ENCODE data around the gene CALM3. TPM values are rescaled to one million over a fixed set of nuclear protein-coding genes. Genes with fewer than 3 reads are reported as not detected.

The CALM3 gene
- total and polyA plus RNA-seq, 2 of the 13 experiments (the other 11 are each of a cell fraction or from before 2014, with no cell fraction given): 239 to 258 TPM

- peak; percentile 59; the same call in 1 of the 2 replicates for TF ChIP-seq MEF2D (CRISPR knock-in tag; IDR thresholded peaks at IDR 0.05)
- TF ChIP-seq HDAC1 (CRISPR knock-in tag; IDR thresholded peaks at IDR 0.05): peak; percentile 50; the same call in 1 of the 2 replicates
Observed at GRCh38 chr19:46603195-46603637, 2.1 kb downstream of the CALM3 start (continued).

DNA sequence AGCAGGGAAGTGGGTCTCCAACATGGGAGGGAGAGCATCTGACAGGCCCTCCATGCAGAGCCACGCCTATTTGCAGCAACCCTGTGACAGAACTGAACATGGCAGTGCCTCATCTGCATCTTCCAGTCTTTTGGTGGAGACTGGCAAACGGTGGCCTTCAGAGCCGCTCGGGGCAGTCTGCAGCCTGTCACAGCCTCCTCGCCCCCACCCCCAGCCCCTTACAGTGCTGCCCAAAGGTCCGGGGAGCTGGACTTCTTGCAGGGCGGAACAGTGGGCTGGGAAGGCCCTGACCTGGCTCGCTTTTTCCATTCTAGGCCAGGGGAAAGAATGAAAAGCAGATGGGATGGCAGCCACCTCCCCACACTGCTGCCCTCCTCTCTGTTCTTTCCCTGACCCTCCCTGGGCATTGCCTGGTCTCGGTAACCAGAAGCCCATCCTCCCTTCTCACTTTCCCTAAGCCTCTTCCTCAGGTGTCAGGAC lies 2.7 kb downstream of the CALM3 start:
- ChIA-PET CTCF (ENCODE audit: low intra/inter-chr PET ratio, low total read pairs) (no interaction called here), POLR2A (interaction anchor here (0.9 to 2.2 kb wide), 6 partner anchors 8 to 110 kb away, joined by 3 to 12 read pairs (median 8); partner anchors contain the start of gene DACT3)
- peak overlapping the region; percentile 97 for H3K9ac ChIP-seq (ENCODE audit: insufficient read depth, low read depth, low read length)
- no peak for FAIRE-seq
- ATAC-seq: peak; percentile 14
- H3K27me3 ChIP-seq (ENCODE audit: control insufficient read depth in 1 of 2, insufficient read depth in 2 of 2, low read length in 2 of 2): no peaks in the 10 kb centered on the region; a peak in 1 of 5 replicates
- H3K4me3 ChIP-seq (replicated peaks in 1 of 3; ENCODE audit: insufficient read depth in 1 of 3, low read depth in 2 of 3, low read length in 3 of 3): peak overlapping the region; percentile 94 to 100 (median 98)
- H3K27ac ChIP-seq (ENCODE audit: extremely low read length, insufficient read depth, low read length): peak overlapping the region; percentile 90
- in situ Hi-C loops (cut with HindIII; ENCODE audit: extremely low pct_ligation_motif_present, low pct_unique_long_range_greater_than_20kb) (no loop called here), intact Hi-C loops (cut with micrococcal nuclease; ENCODE audit: unreplicated experiment) (no loop called here)
- H4K20me1 ChIP-seq (ENCODE audit: insufficient read depth, low read length): peaks cover 15% of the 10 kb centered on the region; the same call in 1 of the 2 replicates
- peak overlapping the region; percentile 92 for H3K4me2 ChIP-seq (ENCODE audit: low read depth, low read length)
- peaks cover 37% of the 10 kb centered on the region for H3K4me1 ChIP-seq (ENCODE audit: insufficient read depth, low read length)
- H2AFZ ChIP-seq (ENCODE audit: low read length): no peak overlapping the region
- BruUV-seq (replicated peaks): TSS peak; percentile 29
- DNase-seq (ENCODE audit: low spot score): no peak
- H3K9me3 ChIP-seq (ENCODE audit: low read length): 0 out of 2 replicates have a peak, but pooled peaks cover 4% of the 10 kb centered on the region
- peaks cover 40% of the 10 kb centered on the region for H3K79me2 ChIP-seq (ENCODE audit: insufficient read depth, low read length)
- TF ChIP-seq ZFX (CRISPR knock-in tag; IDR thresholded peaks at IDR 0.05; ENCODE audit: low read depth): no peak
- no peak; the same call in 1 of the 2 replicates for TF ChIP-seq TFDP1 (CRISPR knock-in tag; IDR thresholded peaks at IDR 0.05; ENCODE audit: borderline replicate concordance)
- peak; percentile 51; the same call in 1 of the 2 replicates for TF ChIP-seq ARID4A (CRISPR knock-in tag; IDR thresholded peaks at IDR 0.05; ENCODE audit: borderline replicate concordance)
- no peak for TF ChIP-seq MAZ (IDR thresholded peaks at IDR 0.05; ENCODE audit: borderline replicate concordance, low read depth, low read length)
- TF ChIP-seq MAZ (CRISPR knock-in tag; IDR thresholded peaks at IDR 0.05; ENCODE audit: low read depth): 0 out of 2 replicates have a peak, but pooled peaks have one; percentile 36
- TF ChIP-seq HNRNPL (IDR thresholded peaks at IDR 0.05; ENCODE audit: low read depth, low read length): 0 out of 2 replicates have a peak, but pooled peaks have one; percentile 37
- TF ChIP-seq NR0B2 (CRISPR knock-in tag; IDR thresholded peaks at IDR 0.05): no peak
- TF ChIP-seq ZNF235 (CRISPR knock-in tag; IDR thresholded peaks at IDR 0.05; ENCODE audit: borderline replicate concordance): 0 out of 2 replicates have a peak, but pooled peaks have one; percentile 7
- TF ChIP-seq ZNF543 (CRISPR knock-in tag; IDR thresholded peaks at IDR 0.05): no peak
- no peak for TF ChIP-seq ZFP62 (CRISPR knock-in tag; IDR thresholded peaks at IDR 0.05)
- 40% methylated on average over 6 of the region's 9 CpGs for WGBS (ENCODE audit: low lambda C conversion rate)
- H3K36me3 ChIP-seq (replicated peaks in 1 of 2; ENCODE audit: control insufficient read depth in 1 of 2, insufficient read depth in 2 of 2, low read length in 2 of 2): peaks cover 26 to 39% of the 10 kb centered on the region in 2 experiments; a peak in 4 of 5 replicates

Data from HepG2 (cell line).